NCI-H187 (cell line): ENCODE results near the gene UNC119.

Source experiments
- DNase-seq, 2 experiments: peaks; one replicate each; lab custom pipeline; 2025; lab: John Stamatoyannopoulos, UW

Gene UNC119

GRCh38 chr17:28544402-28545140 is 7.9 kb downstream of the UNC119 start:
- DNase-seq, result no peak

GRCh38 chr17:28541439-28541838 is 11.0 kb downstream of the UNC119 start:
- DNase-seq, result no peak

- no peak for DNase-seq
Observed at GRCh38 chr17:28540231-28540630, 12.2 kb downstream of the UNC119 start.

- no peak for DNase-seq
Observed at GRCh38 chr17:28538296-28538895, 14.0 kb downstream of the UNC119 start.

- no peak for DNase-seq
Observed at GRCh38 chr17:28537219-28537610, 15.2 kb downstream of the UNC119 start.

GRCh38 chr17:28536532-28537218 is 15.7 kb downstream of the UNC119 start:
- no peak for DNase-seq

GRCh38 chr17:28534740-28535375 is 17.6 kb downstream of the UNC119 start:
- DNase-seq, result no peak

- DNase-seq, result no peak
Observed at GRCh38 chr17:28533091-28533807, 19.2 kb downstream of the UNC119 start.

GRCh38 chr17:28532050-28532960 is 20.1 kb downstream of the UNC119 start:
- DNase-seq, result no peak

- no peak for DNase-seq
Observed at GRCh38 chr17:28530926-28531325, 21.5 kb downstream of the UNC119 start.

- no peak for DNase-seq
Observed at GRCh38 chr17:28530250-28530649, 22.2 kb downstream of the UNC119 start.

- DNase-seq, result no peak
Observed at GRCh38 chr17:28529013-28529400, 23.4 kb downstream of the UNC119 start.

- no peak for DNase-seq
Observed at GRCh38 chr17:28528327-28529012, 24.0 kb downstream of the UNC119 start.

- DNase-seq, result no peak
Observed at GRCh38 chr17:28527859-28528258, 24.6 kb downstream of the UNC119 start.

- DNase-seq, result no peak
Observed at GRCh38 chr17:28527181-28527681, 25.2 kb downstream of the UNC119 start.

GRCh38 chr17:28526381-28526780 is 26.0 kb downstream of the UNC119 start:
- DNase-seq, result no peak

- no peak for DNase-seq
Observed at GRCh38 chr17:28524476-28525424, 27.7 kb downstream of the UNC119 start.

GRCh38 chr17:28523876-28524275 is 28.5 kb downstream of the UNC119 start:
- DNase-seq, result no peak

GRCh38 chr17:28523186-28523585 is 29.2 kb downstream of the UNC119 start:
- no peak for DNase-seq
